MCF 10A (cell line): ENCODE measurements around the gene PTGDR2. TPM values are rescaled to one million over a fixed set of nuclear protein-coding genes. Genes with fewer than 3 reads are reported as not detected.

Experiments
- BruUV-seq: library from RNA; stranded (reverse); fragments of 400-500 nt; replicated peaks from 2 replicates; lab custom pipeline; 2021; lab: Mats Ljungman, UMichigan
- CTCF ChIA-PET: fragments of 300-600 bp; sonication (Branson Sonifier 250); formaldehyde crosslinking; extraction: SDS; loops from one replicate; lab custom pipeline; 2021; ENCODE audit warnings: antibody characterized with exemption, inconsistent platforms; lab: Yijun Ruan, JAX
- POLR2A ChIA-PET: fragments of 300-600, 350-650 bp; sonication (Branson Sonifier 250); formaldehyde crosslinking; extraction: SDS; loops from one replicate; lab custom pipeline; 2020; ENCODE audit warnings: antibody characterized with exemption, inconsistent platforms; lab: Yijun Ruan, JAX
- DNase-seq: peaks from one replicate; pipeline ENCODE4 v3.0.0-alpha.2; 2018; ENCODE audit not compliant: unreplicated experiment
- H3K27ac Mint-ChIP-seq: one replicate; pipeline ENCODE4 v1.8.0; 2022; ENCODE audit warnings: mild to moderate bottlenecking, low read depth, mixed read lengths; ENCODE audit not compliant: unreplicated experiment
- H3K27me3 Mint-ChIP-seq: one replicate; pipeline ENCODE4 v1.8.0; 2022; ENCODE audit warnings: mixed read lengths; ENCODE audit not compliant: insufficient read depth, unreplicated experiment
- H3K36me3 Mint-ChIP-seq: one replicate; pipeline ENCODE4 v1.8.0; 2022; ENCODE audit warnings: mild to moderate bottlenecking, moderate library complexity, mixed read lengths; ENCODE audit not compliant: insufficient read depth, unreplicated experiment
- H3K4me1 Mint-ChIP-seq: one replicate; pipeline ENCODE4 v1.8.0; 2022; ENCODE audit warnings: mixed read lengths; ENCODE audit not compliant: insufficient read depth, unreplicated experiment
- H3K4me3 Mint-ChIP-seq: one replicate; pipeline ENCODE4 v1.8.0; 2022; ENCODE audit warnings: mild to moderate bottlenecking, moderate library complexity, mixed read lengths; ENCODE audit not compliant: unreplicated experiment
- H3K9me3 Mint-ChIP-seq: one replicate; pipeline ENCODE4 v1.8.0; 2022; ENCODE audit warnings: mixed read lengths; ENCODE audit not compliant: unreplicated experiment
- intact Hi-C: fragments of 100-400 bp; cut with micrococcal nuclease; formaldehyde crosslinking; loops from 2 replicates; pipeline ENCODE4 v1.14.1; 2022
- total RNA-seq: library from RNA; stranded (reverse); gene quantifications from 2 replicates; pipeline ENCODE4 v1.2.3, GENCODE V29; 2022
- TF ChIP-seq, protein P1 (sequence below): fragments of 200-600 bp; IDR thresholded peaks from one replicate; pipeline ENCODE4 v1.8.0; 2022; ENCODE audit warnings: antibody characterized with exemption, mild to moderate bottlenecking; ENCODE audit not compliant: unreplicated experiment

The PTGDR2 gene
- total RNA-seq, 1 experiment from 2014 or later = not detected

DNA sequence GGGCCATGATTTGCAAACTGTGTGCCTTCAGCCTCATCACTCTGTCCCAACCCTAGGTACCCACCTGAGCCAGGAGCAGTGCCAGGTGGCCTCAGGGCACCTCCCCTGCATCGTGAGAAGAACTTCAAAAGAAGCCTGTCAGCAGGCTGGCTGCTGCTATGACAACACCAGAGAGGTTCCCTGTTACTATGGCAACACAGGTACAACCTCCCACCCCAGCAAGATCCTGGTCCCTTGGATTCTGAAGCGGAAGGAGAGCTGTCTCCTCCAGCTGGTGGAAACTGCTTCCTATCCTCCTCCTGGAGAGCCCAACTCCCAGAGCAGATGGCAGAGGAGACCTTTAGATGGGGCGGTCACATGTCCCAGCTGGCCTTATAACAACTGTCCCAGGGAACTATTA, 14.5 kb upstream of the PTGDR2 start:
- Mint-ChIP-seq H3K36me3 (no peaks in the 10 kb centered on the region), H3K27ac (no peak overlapping the region), H3K27me3 (no peaks in the 10 kb centered on the region), H3K4me3 (no peak overlapping the region), H3K4me1 (no peaks in the 10 kb centered on the region), H3K9me3 (no peaks in the 10 kb centered on the region)
- TF ChIP-seq, protein P1, sequence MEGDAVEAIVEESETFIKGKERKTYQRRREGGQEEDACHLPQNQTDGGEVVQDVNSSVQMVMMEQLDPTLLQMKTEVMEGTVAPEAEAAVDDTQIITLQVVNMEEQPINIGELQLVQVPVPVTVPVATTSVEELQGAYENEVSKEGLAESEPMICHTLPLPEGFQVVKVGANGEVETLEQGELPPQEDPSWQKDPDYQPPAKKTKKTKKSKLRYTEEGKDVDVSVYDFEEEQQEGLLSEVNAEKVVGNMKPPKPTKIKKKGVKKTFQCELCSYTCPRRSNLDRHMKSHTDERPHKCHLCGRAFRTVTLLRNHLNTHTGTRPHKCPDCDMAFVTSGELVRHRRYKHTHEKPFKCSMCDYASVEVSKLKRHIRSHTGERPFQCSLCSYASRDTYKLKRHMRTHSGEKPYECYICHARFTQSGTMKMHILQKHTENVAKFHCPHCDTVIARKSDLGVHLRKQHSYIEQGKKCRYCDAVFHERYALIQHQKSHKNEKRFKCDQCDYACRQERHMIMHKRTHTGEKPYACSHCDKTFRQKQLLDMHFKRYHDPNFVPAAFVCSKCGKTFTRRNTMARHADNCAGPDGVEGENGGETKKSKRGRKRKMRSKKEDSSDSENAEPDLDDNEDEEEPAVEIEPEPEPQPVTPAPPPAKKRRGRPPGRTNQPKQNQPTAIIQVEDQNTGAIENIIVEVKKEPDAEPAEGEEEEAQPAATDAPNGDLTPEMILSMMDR = no peak
- ChIA-PET POLR2A (interaction anchor here (1.1 kb wide), 1 partner anchor 26 kb away, joined by 4 read pairs; no protein-coding TSS in a partner anchor), CTCF (interaction anchor here (2.2 to 2.8 kb wide), 2 partner anchors 18 to 39 kb away, joined by 7 to 16 read pairs; no protein-coding TSS in a partner anchor)
- BruUV-seq = no TSS peak
- intact Hi-C loops = no loop called here
- no peak for DNase-seq

DNA sequence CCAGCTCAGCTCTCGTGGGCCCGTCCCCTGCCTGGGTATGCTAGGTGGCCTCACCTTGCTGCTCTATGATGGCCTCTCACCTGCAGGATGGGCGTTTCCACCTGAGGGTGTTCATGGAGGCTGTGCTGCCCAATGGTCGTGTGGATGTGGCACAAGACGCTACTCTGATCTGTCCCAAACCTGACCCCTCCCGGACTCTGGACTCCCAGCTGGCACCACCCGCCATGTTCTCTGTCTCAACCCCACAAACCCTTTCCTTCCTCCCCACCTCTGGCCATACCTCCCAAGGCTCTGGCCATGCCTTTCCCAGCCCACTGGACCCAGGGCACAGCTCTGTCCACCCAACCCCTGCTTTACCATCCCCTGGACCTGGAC, 13.7 kb upstream of the PTGDR2 start:
- CTCF ChIA-PET = interaction anchor here (1.1 to 2.8 kb wide), 4 partner anchors 13 to 38 kb away, joined by 3 to 16 read pairs (median 6); partner anchors contain the start of gene PTGDR2
- no peak overlapping the region for H3K4me3 Mint-ChIP-seq
- BruUV-seq = no TSS peak
- TF ChIP-seq, protein P1 = no peak
- no peaks in the 10 kb centered on the region for H3K4me1 Mint-ChIP-seq
- POLR2A ChIA-PET = no interaction called here
- DNase-seq = no peak
- intact Hi-C loops = no loop called here
- no peak overlapping the region for H3K27ac Mint-ChIP-seq
- peaks cover 7% of the 10 kb centered on the region for H3K27me3 Mint-ChIP-seq
- no peaks in the 10 kb centered on the region for H3K9me3 Mint-ChIP-seq
- H3K36me3 Mint-ChIP-seq = no peaks in the 10 kb centered on the region

DNA sequence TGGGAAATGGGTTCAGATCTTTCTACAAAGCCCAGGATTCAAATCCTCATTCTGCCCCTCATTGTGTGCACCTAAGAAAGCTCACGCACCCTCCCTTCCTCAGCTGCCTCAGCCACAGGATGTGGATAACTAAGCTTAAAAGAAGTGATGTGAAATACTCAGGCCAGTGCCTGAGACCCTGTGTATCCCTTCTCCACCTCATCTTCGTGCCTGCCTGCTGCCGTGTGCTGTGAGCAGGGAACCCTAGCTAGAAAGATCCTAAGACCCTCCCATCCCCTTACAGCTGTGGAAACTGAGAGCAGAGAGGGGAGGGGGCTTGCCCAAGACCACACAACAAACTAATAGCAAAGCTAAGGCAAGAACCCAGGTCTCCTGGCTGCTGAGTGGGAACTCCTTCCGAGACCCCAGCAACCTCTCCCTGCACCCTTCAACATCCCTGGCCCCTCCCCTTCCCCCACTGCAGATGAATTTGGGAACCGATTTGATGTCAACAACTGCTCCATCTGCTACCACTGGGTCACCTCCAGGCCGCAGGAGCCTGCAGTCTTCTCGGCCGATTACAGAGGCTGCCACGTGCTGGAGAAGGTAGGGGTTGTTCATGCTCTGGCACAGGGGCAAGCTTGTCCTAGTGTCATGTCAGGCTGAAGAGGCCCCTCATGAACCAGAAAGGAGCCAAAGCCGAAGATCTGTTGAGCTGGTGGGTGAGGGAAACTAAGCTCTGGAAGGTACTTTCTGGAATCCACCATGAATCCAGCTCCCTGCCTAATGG, 13.1 kb upstream of the PTGDR2 start:
- CTCF ChIA-PET = interaction anchor here (0.6 to 2.8 kb wide), 8 partner anchors 13 to 38 kb away, joined by 3 to 16 read pairs (median 4); partner anchors contain the start of gene PTGDR2
- intact Hi-C loops = no loop called here

More for the DNA sequence above, 13.1 kb upstream of the PTGDR2 start:
- H3K4me3 Mint-ChIP-seq = no peak overlapping the region
- peaks cover 13% of the 10 kb centered on the region for H3K27me3 Mint-ChIP-seq
- H3K27ac Mint-ChIP-seq = no peak overlapping the region
- TF ChIP-seq, protein P1 = no peak
- POLR2A ChIA-PET = no interaction called here
- no peaks in the 10 kb centered on the region for H3K9me3 Mint-ChIP-seq
- DNase-seq = no peak
- no peaks in the 10 kb centered on the region for H3K36me3 Mint-ChIP-seq
- no peaks in the 10 kb centered on the region for H3K4me1 Mint-ChIP-seq
- no TSS peak for BruUV-seq
